ENCODE results near the gene DCAF7. TPM values are rescaled to one million over a fixed set of nuclear protein-coding genes. Genes with fewer than 3 reads are reported as not detected.

Gene DCAF7
- total RNA-seq, 1 donor from 2014 or later = 103 TPM

DNA sequence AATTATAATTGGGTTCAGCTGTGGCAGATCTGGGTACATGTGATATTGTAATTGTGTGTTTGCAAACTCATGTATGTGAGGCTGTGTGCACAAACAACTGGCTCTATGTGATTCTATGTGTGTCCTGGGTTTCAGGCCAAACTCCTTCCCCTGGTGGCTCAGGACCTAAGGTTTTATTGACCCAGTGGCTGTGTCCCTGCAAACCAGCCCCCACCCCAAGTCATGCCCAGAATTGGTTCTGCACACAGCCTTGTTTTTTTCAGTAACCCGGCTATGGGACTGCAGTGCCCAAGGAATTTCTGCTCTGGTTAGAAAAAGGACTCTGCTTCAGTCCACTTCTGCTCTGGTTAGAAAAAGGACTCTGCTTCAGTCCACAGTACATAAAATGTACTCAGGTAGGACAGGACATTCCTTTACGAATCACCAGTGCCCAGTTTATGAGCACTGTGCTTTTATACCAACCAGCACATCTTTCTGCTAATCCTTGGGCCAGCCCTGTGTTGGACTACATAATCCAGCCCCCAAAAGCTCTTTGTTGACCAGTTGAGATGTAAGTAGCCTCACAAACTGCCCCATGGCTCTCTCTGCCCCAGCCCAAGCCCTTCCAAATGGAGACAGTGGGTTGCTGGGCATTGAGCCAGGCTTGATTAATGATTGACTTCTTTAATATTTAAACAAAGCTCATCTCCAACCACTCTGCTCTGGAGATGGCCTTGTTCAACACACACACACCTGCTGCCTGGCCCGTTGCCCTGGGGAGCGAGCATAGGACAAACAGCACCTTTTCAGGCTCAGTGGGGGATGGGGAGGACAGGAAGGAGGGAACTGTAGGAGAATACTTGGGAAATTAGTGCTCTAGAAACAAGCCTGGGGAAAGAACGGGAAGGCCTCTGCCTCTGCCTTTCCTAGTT, 30.1 kb upstream of the DCAF7 start:
- Mint-ChIP-seq H3K36me3 (ENCODE audit: low read depth) (no peaks in the 10 kb centered on the region), H3K4me1 (no peaks in the 10 kb centered on the region), H3K4me3 (no peak overlapping the region), H3K27ac (no peak overlapping the region), H3K27me3 (peaks cover 39% of the 10 kb centered on the region), H3K9me3 (no peaks in the 10 kb centered on the region)
- ChIA-PET POLR2A (no interaction called here), CTCF (no interaction called here)
- no peak for DNase-seq
- ATAC-seq (ENCODE audit: low read depth) = no peak
- TF ChIP-seq CTCF (IDR thresholded peaks at IDR 0.05) = no peak
- intact Hi-C loops (cut with micrococcal nuclease) = no loop called here

- ChIA-PET POLR2A (no interaction called here), CTCF (no interaction called here)
- TF ChIP-seq CTCF (IDR thresholded peaks at IDR 0.05) = no peak
- DNase-seq (no peak), ATAC-seq (ENCODE audit: low read depth) (no peak)
- no peaks in the 10 kb centered on the region for H3K4me1 Mint-ChIP-seq
- no peak within 1 kb of the TSS for H3K4me3 Mint-ChIP-seq
- H3K36me3 Mint-ChIP-seq (ENCODE audit: low read depth) = no peaks in the 10 kb centered on the region
- H3K9me3 Mint-ChIP-seq = no peaks in the 10 kb centered on the region
- peaks cover 46% of the 10 kb centered on the region for H3K27me3 Mint-ChIP-seq
- intact Hi-C loops (cut with micrococcal nuclease) = no loop called here
- no peak within 1 kb of the TSS for H3K27ac Mint-ChIP-seq
These were observed 26.9 kb upstream of the DCAF7 start, which contains the start of gene KCNH6 for GRCh38 chr17:63523253-63523855. TSS of gene KCNH6 (plus strand) at chr17:63523358. CDS start at chr17:63523414, 56 bp downstream.

DNA sequence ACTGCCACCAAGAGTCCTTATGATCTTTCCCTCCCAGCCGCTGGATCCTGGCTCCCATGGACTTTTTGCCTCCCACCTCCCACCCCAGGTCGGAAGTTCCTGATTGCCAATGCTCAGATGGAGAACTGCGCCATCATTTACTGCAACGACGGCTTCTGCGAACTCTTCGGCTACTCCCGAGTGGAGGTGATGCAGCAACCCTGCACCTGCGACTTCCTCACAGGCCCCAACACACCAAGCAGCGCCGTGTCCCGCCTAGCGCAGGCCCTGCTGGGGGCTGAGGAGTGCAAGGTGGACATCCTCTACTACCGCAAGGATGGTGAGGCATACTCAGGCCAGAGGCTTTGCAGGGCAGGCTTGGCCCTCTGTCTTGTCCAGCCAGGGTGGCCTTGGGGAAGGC, 26.2 kb upstream of the DCAF7 start:
- Mint-ChIP-seq H3K36me3 (ENCODE audit: low read depth) (no peaks in the 10 kb centered on the region), H3K27ac (no peak overlapping the region), H3K4me3 (no peak overlapping the region), H3K9me3 (no peaks in the 10 kb centered on the region), H3K27me3 (peaks cover 46% of the 10 kb centered on the region), H3K4me1 (no peaks in the 10 kb centered on the region)
- TF ChIP-seq CTCF (IDR thresholded peaks at IDR 0.05) = no peak
- intact Hi-C loops (cut with micrococcal nuclease) = no loop called here
- ATAC-seq (ENCODE audit: low read depth) = no peak
- POLR2A ChIA-PET = no interaction called here
- DNase-seq = no peak
- CTCF ChIA-PET = no interaction called here

DNA sequence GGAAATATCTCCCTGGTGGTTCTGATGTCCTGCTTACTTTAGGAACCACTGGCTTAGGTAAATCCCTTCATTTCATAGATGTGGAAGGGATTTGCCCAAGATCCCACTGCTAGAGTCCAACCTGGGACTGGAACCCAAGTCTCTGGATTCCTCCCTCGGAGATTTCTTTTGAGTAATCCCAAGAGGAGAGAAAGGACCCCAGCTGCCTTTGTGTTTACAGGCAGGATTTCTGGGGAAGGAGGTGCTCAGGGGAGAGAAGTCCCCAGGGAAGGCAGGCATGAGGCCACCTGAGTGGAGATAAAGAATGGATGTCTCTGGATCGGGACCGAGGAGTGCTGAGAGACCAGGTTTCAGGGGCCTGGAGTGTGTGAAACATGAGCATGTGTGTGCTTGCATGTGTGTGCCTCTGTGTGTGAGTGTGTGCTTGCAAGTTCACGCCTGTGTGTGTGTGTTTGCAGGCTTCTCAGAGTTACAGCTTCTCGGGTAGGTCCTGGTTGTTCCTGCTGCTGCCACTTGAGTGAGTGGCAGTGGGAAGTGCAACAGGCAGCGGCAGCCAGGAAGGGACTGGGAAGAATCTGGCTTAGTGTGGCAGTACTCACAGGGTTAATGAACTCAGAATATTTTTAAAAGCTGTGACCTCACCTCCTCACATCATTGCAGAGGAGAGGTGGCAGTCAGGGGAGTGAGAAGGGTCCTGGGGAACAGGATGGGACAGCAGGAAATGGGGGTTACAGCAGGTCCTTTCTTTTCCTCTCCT, 24.9 kb upstream of the DCAF7 start:
- H3K27ac Mint-ChIP-seq = no peak overlapping the region
- H3K9me3 Mint-ChIP-seq = no peaks in the 10 kb centered on the region
- CTCF ChIA-PET = no interaction called here
- no peak for DNase-seq
- TF ChIP-seq CTCF (IDR thresholded peaks at IDR 0.05) = no peak
- no peaks in the 10 kb centered on the region for H3K36me3 Mint-ChIP-seq (ENCODE audit: low read depth)
- H3K27me3 Mint-ChIP-seq = peaks cover 42% of the 10 kb centered on the region
- H3K4me3 Mint-ChIP-seq = no peak overlapping the region
- no peak for ATAC-seq (ENCODE audit: low read depth)
- no peaks in the 10 kb centered on the region for H3K4me1 Mint-ChIP-seq
- POLR2A ChIA-PET = no interaction called here
- intact Hi-C loops (cut with micrococcal nuclease) = no loop called here

GRCh38 chr17:63526861-63527260, 23.4 kb upstream of the DCAF7 start:
- no peak for TF ChIP-seq CTCF (IDR thresholded peaks at IDR 0.05)
- Mint-ChIP-seq H3K36me3 (ENCODE audit: low read depth) (no peaks in the 10 kb centered on the region), H3K4me3 (no peak overlapping the region), H3K9me3 (no peaks in the 10 kb centered on the region), H3K27me3 (peaks cover 37% of the 10 kb centered on the region), H3K27ac (no peak overlapping the region), H3K4me1 (no peaks in the 10 kb centered on the region)
- intact Hi-C loops (cut with micrococcal nuclease) = no loop called here
- ChIA-PET POLR2A (interaction anchor here (0.6 kb wide), 1 partner anchor 56 kb away, joined by 3 read pairs; no protein-coding TSS in a partner anchor), CTCF (no interaction called here)
- no peak for DNase-seq
- no peak for ATAC-seq (ENCODE audit: low read depth)

All from activated B cell treated with CpG ODN at 0.5 μM for 24 hours (primary cell).